Left lung (tissue), 10 donors: Measurements from ENCODE around the gene CARMIL1. TPM values are rescaled to one million over a fixed set of nuclear protein-coding genes. Genes with fewer than 3 reads are reported as not detected.
A peak's percentile ranks its signal among the peaks of the same experiment; 100 is the strongest.

ENCODE experiments used
- ATAC-seq: fragments of 200-7000 bp; cut with Tn5 transposase; one replicate; pipeline ENCODE4 v1.9.1; 2020; ENCODE audit warnings: moderate library complexity
- DNase-seq, 4 donors: peaks; one replicate each; pipeline ENCODE4 v3.0.0-alpha.2; 2013 to 2020
- H3K27ac ChIP-seq, 2 donors: fragments of 200-600 bp; sonication (generic) in 1 of 2; one replicate each; pipeline versions ENCODE4 v1.5.0 to v1.8.0; 2020 to 2021
- H3K27me3 ChIP-seq, 2 donors: fragments of 200-600 bp; sonication (generic) in 1 of 2; one replicate each; pipeline versions ENCODE4 v1.5.0 to v1.8.0; 2020 to 2021
- H3K36me3 ChIP-seq, 2 donors: fragments of 200-600 bp; sonication (generic) in 1 of 2; one replicate each; pipeline versions ENCODE4 v1.5.0 to v1.8.0; 2020 to 2021
- H3K4me1 ChIP-seq, 2 donors: fragments of 200-600 bp; one replicate each; pipeline ENCODE4 v1.8.0; 2021
- H3K4me3 ChIP-seq, 2 donors: fragments of 200-600 bp; sonication (generic) in 1 of 2; one replicate each; pipeline versions ENCODE4 v1.5.0 to v1.8.0; 2020 to 2021; ENCODE audit warnings: mild to moderate bottlenecking in 1 of 2
- H3K9me3 ChIP-seq, 2 donors: fragments of 200-600 bp; sonication (generic) in 1 of 2; one replicate each; pipeline versions ENCODE4 v1.5.0 to v1.8.0; 2020 to 2021
- intact Hi-C, 2 donors: fragments of 100-400 bp; cut with DNase I; formaldehyde crosslinking; loops; one replicate each; pipeline versions ENCODE4 v1.11.2 to v1.14.2; 2022
- polyA plus RNA-seq, 6 donors: library from polyadenylated mRNA; unstranded; fragments of 120-200 nt; gene quantifications; one replicate each; pipeline ENCODE4 v1.2.1, GENCODE V29; 2013; ENCODE audit not compliant: insufficient read length in 6 of 6
- total RNA-seq, 2 donors: library from RNA; stranded (reverse); fragmentation: NEBNext Ultra II Directional; extraction: Animal tissue kit (Norgen Biotek cat#: 25700); gene quantifications; one replicate each; pipeline ENCODE4 v1.2.1, GENCODE V29; 2021
- TF ChIP-seq, protein P1 (sequence below), 2 donors: fragments of 200-600 bp; sonication (generic) in 1 of 2; IDR thresholded peaks; one replicate each; pipeline versions ENCODE4 v1.5.0 to v1.8.0; 2021; ENCODE audit warnings: antibody characterized with exemption in 2 of 2
- donor health status: DM: no; HTN: yes; CAD: no.
- donor health status: DM: no; HTN: no; CAD: no.

Gene CARMIL1
- total and polyA plus RNA-seq, 8 donors: 16.4 to 32.8 (median 27.4) TPM

DNA sequence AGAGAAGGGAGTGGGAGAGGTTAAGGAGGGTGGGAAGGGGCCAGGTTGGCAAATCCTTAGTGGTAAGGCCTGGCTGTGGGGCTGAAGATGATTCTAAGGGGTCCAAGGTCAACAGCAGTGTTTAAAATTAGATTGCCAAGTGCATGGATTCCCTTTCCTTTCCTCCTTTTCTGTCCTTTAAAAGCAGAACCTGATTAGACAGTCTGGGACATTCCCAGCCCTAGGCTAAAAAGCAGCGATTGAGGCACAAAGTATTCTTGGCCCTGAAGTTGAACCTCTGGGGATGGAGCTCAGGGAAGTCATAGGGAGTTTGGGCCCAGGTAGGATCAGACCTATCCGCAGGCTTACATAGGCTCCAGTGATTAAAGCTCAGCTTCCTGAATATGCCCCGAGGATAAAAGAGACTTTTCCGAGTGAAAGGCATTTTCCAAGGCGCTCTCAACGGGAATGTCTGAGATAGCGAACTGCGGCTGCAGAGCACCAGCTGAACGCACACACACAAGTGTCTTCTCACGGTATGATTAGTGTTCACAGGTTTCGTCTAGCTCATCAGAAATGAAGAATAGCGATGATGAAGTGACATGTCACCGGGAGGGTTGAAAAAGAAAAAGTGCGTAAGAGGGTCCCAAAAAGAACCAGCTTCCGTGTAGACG lies 787 bp upstream of the CARMIL1 start:
- no peaks in the 10 kb centered on the region for H3K9me3 ChIP-seq
- DNase-seq (no peak), ATAC-seq (peak; percentile 12)
- peaks cover 4 to 25% of the 10 kb centered on the region in 2 donors for H3K4me1 ChIP-seq
- H3K27ac ChIP-seq: peak overlapping the region in 1 of 2 donors; percentile 78
- H3K27me3 ChIP-seq: peaks cover 0 to 31% of the 10 kb centered on the region in 2 donors
- peak overlapping the region; percentile 68 to 77 for H3K4me3 ChIP-seq
- intact Hi-C loops: loop anchor here in 1 of 2 donors (5.0 kb wide), 1 partner anchor 214 kb away; no protein-coding TSS in a partner anchor
- TF ChIP-seq, protein P1, sequence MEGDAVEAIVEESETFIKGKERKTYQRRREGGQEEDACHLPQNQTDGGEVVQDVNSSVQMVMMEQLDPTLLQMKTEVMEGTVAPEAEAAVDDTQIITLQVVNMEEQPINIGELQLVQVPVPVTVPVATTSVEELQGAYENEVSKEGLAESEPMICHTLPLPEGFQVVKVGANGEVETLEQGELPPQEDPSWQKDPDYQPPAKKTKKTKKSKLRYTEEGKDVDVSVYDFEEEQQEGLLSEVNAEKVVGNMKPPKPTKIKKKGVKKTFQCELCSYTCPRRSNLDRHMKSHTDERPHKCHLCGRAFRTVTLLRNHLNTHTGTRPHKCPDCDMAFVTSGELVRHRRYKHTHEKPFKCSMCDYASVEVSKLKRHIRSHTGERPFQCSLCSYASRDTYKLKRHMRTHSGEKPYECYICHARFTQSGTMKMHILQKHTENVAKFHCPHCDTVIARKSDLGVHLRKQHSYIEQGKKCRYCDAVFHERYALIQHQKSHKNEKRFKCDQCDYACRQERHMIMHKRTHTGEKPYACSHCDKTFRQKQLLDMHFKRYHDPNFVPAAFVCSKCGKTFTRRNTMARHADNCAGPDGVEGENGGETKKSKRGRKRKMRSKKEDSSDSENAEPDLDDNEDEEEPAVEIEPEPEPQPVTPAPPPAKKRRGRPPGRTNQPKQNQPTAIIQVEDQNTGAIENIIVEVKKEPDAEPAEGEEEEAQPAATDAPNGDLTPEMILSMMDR (IDR thresholded peaks at IDR 0.05): no peak
- no peaks in the 10 kb centered on the region for H3K36me3 ChIP-seq

DNA sequence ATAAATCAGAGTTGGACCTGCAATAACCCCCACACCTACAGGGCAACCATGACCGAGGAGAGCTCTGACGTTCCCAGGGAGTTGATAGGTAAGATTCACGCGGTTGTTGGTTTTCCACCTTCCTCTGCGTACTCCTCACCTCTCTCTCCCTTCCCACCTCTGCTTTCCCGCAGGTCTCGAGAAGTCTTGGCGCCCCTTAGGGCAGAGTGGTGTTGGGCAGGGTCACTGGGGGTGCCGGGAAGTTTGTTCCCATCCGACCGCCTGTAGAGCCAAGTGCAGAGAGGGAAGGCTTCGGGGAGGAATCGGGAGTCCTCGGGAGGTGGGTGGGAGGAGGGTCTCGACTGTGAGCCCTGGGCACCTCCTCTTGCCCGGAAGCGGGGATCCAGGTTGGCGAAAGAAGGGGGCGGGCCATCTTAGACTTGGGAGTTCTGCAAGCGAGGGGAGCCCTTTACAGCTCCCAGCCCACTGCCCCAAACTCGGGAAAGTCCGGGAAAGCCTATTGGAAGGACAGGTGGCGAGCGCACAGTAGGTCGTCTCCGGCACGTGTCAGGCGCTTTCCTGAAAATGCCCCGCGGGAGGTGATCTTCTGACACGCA lies 672 bp downstream of the CARMIL1 start:
- Histone ChIP-seq H3K4me1 (peaks cover 4 to 25% of the 10 kb centered on the region in 2 donors), H3K36me3 (no peaks in the 10 kb centered on the region), H3K27ac (peak overlapping the region; percentile 63 to 78), H3K9me3 (no peaks in the 10 kb centered on the region), H3K4me3 (peak overlapping the region; percentile 68 to 77), H3K27me3 (peaks cover 0 to 31% of the 10 kb centered on the region in 2 donors)
- intact Hi-C loops: loop anchor here in 1 of 2 donors (5.0 kb wide), 1 partner anchor 212 kb away; no protein-coding TSS in a partner anchor
- peak in 2 of 4 donors; percentile 34 to 42 for DNase-seq
- ATAC-seq: peak; percentile 13
- TF ChIP-seq, protein P1 (IDR thresholded peaks at IDR 0.05): no peak

DNA sequence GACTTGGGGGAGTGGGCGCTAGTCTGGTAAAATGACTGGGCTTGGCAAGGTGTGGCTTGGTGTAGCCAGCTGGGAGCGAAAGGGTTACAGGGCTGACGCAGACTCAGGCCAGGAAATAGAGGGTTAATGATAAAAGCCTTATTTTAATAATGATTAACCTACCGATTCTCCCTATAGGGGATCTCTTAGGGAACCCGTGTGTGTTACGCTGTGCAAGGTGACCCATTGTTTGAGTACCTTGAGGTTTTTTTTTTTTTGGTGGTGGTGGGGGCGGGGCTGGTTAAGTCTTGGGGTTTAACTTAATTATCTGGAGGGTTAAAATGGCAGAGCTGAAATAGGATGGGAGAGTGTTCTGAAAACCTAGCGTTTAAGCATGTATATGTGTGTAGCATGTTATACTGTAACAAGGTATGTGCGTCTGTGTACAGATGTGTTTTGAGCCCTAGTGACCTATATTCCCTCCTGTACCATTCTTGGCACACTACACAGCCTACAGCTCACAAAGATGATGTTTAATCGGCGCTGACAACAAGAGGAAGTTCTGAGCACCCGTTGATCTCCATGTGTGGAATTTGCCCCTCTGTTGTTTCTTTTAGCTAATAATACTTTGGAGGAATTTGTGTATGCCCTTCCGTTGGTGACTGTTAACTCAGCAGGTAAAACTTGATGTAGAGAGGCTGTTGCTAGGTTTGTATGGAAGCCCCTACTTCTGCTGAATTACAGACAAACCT lies 1.3 kb downstream of the CARMIL1 start:
- no peak for ATAC-seq
- Histone ChIP-seq H3K27me3 (peaks cover 0 to 31% of the 10 kb centered on the region in 2 donors), H3K36me3 (no peaks in the 10 kb centered on the region), H3K27ac (peak overlapping the region in 1 of 2 donors; percentile 78), H3K4me1 (peaks cover 4 to 25% of the 10 kb centered on the region in 2 donors), H3K4me3 (peak overlapping the region; percentile 68 to 77), H3K9me3 (no peaks in the 10 kb centered on the region)
- TF ChIP-seq, protein P1 (IDR thresholded peaks at IDR 0.05): no peak
- intact Hi-C loops: no loop called here
- peak in 1 of 4 donors; percentile 32 for DNase-seq

DNA sequence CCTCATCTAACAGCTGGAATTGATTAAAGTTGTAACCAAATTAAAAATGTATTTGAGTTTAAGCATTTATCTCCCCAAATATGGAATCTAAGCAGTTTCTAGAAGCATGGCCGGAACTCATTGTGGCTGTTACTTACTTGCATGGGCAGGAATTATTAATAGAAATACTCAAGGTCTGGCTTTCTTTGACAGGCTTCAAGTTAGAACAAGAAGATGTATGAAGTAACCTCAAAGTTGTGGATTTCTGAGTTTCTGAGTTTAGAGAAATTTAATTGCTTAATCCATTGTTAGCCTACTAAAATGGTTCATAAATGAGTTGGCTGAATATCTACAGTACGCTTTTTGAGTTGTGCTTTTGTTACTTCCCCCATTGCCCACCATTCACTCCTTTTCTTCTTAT lies 7.7 kb downstream of the CARMIL1 start:
- H3K27ac ChIP-seq: no peak overlapping the region
- ATAC-seq: no peak
- intact Hi-C loops: no loop called here
- no peaks in the 10 kb centered on the region for H3K27me3 ChIP-seq
- peaks cover 0 to 7% of the 10 kb centered on the region in 2 donors for H3K4me1 ChIP-seq
- no peak overlapping the region for H3K4me3 ChIP-seq
- DNase-seq: no peak
- no peaks in the 10 kb centered on the region for H3K36me3 ChIP-seq
- TF ChIP-seq, protein P1 (IDR thresholded peaks at IDR 0.05): no peak
- H3K9me3 ChIP-seq: no peaks in the 10 kb centered on the region

DNA sequence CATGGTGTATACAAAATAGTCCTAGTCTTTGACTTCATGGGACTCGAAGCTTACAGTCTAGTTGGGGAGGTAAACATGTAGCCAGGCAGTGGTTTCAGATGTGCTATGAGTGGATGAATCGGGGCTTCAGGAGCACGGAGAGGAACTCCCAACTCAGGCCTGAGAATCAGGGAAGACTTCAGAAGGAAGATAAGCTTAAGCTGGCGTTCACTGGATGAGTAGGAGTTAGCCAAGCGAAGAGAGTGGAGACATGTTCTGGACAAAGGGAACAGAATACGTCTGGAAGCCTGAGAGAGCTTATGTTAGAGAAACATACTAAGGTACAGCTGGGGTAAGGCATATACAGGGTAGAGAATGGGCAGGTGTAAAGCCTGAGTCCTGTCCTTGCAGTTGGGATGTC lies 8.8 kb downstream of the CARMIL1 start:
- H3K9me3 ChIP-seq: no peaks in the 10 kb centered on the region
- no peak overlapping the region for H3K4me3 ChIP-seq
- no peak overlapping the region for H3K27ac ChIP-seq
- no peaks in the 10 kb centered on the region for H3K36me3 ChIP-seq
- no peaks in the 10 kb centered on the region for H3K27me3 ChIP-seq
- TF ChIP-seq, protein P1 (IDR thresholded peaks at IDR 0.05): no peak
- H3K4me1 ChIP-seq: peaks cover 0 to 7% of the 10 kb centered on the region in 2 donors
- intact Hi-C loops: no loop called here
- DNase-seq (no peak), ATAC-seq (peak; percentile 20)
